HG03139 (cell line): Measurements from ENCODE around the gene TBXA2R.

Experiments used
- ATAC-seq: cut with Tn5 transposase; IDR thresholded peaks from one replicate; pipeline ENCODE4 v1.9.1; 2021; ENCODE audit not compliant: unreplicated experiment

TBXA2R gene

GRCh38 chr19:3607303-3608078 is 816 bp upstream of the TBXA2R start:
- no peak for ATAC-seq

DNA sequence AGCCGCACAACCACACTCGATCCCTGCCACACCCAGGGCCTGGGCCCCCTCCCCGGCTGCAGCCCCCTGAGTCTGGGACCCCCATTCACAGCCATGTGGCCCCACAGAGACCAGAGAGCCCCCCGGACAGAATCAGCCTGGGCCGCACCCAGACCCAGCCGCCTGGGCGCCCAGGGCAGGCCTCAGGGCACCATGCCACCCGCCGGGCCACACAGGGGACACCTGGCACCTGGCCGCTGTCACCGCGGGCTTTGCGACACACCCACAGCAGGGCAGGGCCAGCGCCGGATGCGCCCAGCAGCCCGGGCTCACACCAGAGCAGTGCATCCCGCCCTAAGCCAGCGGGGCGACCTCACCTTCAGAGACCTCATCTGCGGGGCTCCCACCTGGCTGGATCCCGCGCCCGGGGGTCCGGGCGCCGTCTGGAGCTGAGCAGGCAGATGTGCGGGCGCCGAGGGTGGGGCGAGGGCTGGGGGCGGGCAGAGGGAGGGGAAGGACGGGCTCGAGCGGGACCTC is 443 bp downstream of the TBXA2R start:
- ATAC-seq: no peak

DNA sequence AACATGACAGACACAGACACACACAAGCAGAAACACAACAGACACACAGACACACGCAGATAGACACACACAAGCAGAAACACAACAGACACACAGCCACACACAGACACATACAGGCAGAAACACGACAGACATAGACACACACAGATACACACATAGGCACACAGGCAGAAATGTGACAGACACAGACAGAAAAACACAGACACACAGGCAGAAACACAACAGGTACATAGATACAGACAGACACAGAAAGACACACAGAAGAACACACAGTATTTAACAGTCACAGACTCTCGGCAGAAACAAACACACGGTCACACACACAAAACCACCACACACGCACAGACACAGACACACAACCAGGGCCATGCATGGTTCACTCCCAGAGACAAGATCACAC is 905 bp downstream of the TBXA2R start:
- no peak for ATAC-seq

GRCh38 chr19:3605361-3605760 is 1.3 kb downstream of the TBXA2R start:
- ATAC-seq: no peak

DNA sequence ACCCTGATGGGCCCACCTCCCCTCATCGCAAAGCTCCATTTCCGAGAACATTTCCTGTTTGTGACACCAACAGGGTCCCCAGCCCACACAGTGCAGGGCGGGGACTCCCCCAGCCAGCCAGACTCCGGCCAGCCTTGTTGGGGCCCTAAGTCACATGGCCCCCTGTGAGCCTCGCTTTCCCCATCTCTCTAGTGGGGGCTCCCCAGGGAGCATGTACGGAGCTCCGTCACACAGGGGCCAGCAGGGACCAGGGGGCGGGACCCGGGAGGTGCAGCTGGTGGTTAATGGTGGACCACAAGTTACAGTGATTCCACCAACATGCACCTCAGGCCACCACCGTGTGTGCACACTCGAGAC is 1.7 kb downstream of the TBXA2R start:
- no peak for ATAC-seq

- ATAC-seq: no peak
Observed at GRCh38 chr19:3604227-3604986, 2.3 kb downstream of the TBXA2R start.

DNA sequence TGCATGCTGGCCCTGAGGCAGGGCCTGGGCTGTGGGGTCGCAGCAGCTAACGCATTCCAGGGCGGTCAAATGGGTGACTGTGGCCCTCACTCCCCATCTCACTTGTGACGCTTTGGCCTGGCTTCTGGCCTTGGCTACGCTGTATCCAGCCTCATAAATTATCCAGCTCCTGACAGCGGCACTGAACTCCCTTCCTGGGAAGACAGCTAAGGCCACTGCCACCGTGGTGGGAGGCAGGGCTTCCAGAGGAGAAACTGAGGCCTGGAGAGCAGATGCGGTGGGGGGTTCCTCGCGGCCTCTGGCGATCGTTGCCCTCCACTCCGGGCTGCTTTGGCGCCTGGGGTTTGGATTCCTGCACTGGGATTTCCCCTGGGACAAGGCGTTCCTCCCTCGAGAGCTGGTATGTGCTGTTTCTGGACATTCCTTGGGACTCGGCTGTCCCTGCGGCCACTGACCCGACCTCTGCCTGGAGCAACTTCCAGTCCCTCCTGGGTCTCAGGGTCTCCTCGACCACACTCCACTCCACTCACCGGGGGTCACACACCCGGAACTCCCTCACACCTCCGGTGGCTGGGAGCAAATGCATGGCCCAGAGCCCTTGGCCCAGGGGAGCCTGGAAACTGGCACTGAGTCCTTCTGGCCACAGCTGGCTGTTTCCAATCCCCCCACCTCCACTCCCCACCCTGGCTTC is 3.4 kb downstream of the TBXA2R start:
- ATAC-seq: no peak

- no peak for ATAC-seq
Observed at GRCh38 chr19:3601021-3601420, 5.7 kb downstream of the TBXA2R start.

DNA sequence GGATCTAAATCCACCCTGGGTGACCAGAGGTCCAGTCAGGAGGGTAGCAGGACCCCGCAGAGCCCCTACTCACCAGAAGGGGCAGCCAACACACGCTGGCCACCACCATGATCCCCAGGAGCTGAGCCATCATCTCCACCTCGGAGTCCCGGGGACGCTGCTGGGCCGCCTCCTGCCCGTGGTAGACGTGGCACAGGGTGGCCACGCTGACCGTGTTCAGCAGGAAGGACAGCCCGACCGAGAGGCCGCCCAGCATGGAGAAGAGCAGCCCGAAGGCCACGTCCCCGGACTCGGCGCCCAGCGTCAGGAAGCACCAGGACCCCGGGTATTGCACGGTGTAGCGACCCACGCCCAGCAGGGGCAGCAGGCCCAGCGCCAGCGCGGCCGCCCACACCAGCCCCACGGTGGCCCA is 6.9 kb downstream of the TBXA2R start:
- no peak for ATAC-seq

DNA sequence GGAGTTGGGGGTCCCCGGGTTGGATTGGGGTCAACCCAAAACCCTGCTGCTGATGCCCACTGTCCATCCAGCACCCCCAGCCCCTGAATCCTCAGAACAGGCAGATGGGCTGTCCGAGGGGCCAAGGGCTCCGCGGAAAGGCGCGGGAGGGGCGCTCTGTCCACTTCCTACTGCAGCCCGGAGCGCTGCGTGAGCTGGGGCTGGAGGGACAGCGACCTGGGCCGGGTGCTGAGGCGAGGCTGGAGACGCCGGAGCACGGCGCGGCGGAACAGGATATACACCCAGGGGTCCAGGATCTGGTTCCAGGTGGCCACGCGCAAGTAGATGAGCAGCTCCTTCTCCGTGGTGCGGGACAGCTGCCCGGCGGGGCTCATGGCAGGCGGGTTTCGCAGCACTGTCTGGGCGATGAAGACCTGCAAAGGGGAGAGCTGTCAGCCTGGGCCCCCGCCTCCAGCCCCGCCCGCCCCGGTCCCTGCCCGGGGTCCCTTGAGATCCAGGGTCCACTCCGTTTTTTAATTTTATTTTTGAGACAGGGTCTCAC is 11.1 kb downstream of the TBXA2R start:
- ATAC-seq: no peak

DNA sequence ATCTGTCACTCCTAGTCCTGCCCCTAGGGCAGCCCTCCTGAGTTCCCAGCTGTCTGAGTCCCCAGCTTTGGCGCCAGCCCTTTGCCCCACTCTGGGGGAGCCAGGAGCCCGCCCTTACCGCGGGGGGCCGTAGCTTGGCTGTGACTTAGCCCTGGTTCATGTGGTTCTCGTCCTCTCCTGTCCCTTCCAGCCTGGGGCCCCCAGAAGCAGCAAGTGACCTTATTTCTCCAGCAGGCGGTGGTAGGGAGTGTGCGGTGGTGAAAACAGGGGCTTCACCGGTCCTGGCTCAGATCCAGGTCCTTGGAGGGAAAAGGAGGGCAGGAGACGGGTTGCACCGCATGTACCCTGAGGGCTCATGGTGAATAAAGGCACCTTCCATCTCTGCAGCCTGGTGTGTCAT is 13.5 kb downstream of the TBXA2R start:
- ATAC-seq: no peak

- ATAC-seq: no peak
Observed at GRCh38 chr19:3591876-3592613, 14.6 kb downstream of the TBXA2R start.

DNA sequence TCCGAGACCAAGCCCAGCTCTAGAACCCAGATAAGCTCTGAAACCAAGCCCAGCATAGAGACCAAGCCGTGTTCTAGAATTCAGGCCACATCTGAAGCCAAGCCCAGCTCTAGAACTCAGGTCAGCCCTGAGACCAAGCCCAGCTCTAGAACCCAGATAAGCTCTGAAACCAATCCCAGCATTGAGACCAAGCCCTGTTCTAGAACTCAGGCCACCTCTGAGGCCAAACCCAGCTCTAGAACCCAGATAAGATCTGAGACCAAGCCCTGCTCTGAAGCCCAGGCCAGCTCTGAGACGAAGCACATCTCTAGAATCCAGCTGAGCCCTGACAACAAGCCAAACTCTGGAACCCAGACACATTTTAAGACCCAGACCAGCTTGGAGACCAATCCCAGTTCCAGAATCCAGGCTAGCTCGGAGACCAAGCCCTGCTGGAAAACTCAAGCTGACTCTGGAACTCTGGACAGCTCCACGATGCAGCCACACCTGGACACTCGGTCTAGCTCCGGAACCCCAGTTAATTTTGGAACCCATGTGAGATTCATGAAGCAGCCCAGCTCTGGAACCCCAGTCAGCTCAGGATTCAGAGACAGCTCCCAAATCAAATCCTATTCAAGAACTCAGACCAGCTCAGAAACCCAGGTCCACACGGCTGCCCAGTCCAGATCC is 15.6 kb downstream of the TBXA2R start:
- ATAC-seq: no peak

DNA sequence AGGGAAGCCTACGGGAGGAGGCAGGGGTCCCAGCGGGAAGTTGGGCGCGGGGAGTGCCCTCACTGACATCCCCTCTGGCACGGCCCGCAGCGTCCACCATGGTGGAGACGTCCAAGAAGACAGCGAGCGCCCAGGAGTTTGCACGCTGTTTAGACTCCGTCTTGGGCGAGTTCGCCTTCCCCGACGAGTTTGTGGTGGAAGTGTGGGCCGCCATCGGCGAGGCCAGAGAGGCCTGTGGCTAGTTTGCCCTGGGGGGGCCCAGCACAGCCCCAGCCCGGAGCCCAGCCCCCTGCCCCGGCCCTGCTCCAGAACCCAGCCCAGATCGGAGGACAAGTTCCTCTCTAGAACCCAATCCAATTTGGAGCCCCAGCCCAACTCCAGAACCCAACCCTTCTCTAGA is 16.7 kb downstream of the TBXA2R start:
- no peak for ATAC-seq

DNA sequence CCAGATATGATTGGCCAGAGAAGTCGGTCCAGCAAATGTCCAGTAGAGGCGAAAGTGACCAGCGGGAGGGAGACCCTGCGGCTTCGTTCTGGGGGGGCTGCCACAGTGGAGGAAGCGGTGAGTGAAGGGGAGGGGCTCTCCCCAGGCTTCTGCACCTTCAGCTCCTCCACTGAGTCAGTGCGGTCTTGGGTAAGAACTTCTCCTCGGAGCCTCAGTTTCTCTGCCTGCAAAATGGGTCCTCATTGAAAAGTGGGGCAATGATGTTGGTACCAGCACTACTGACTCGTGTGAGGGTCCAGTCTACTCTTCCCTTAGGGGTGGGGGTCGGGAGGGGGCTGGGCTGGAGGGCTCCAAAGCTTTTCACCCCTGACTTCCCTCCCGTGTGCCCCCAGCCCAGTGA is 17.2 kb downstream of the TBXA2R start:
- no peak for ATAC-seq

DNA sequence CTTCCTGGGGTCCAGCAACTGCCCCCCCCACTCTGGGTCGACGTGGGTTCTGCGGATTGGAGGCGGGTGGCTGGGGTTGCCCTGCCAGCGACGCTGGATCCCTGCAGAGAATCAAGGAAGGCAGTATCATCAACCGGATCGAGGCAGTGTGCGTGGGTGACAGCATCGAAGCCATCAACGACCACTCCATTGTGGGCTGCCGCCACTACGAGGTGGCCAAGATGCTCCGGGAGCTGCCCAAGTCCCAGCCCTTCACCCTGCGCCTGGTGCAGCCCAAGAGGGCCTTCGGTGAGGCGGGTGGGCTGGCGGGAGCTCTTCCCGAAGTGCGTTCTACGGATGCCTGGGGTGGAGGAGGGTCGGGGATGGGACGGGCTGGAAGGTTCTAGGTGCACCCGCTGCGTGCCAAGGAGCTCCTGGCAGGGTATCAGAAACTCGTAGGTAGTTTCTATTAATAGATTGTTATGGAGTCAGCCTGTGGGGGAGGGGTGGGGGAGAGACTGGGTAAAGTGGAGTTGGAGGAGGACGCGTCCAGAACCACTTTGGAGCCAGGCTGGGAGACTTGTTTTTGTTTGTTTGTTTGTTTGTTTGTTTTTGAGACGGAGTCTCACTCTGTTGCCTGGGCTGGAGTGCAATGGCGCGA is 19.8 kb downstream of the TBXA2R start:
- no peak for ATAC-seq

DNA sequence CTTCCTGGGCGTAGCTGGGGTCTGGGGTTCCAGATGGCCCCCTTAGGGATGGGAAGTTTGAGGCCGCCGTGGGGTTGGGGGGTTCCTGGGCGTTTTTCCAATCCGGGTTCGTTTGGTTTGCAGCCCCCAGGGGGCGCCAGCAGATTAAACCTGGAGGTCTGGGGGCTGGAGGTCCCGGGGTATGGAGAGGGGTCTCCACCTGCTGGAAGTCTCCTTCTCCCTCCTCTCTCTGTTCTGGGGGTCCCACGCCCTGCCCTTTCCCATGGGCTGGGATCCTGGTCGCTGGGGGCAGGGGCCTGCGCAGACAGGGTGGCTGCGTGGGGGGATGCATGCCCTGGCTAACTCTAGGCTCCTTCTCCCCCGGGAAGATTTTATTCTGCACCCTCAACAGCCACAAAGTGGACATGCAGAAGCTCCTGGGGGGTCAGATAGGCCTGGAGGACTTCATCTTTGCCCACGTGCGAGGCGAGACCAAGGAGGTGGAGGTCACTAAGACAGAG is 20.5 kb downstream of the TBXA2R start:
- ATAC-seq: no peak

- no peak for ATAC-seq
Observed at GRCh38 chr19:3585301-3586126, 21.2 kb downstream of the TBXA2R start, which contains the start of gene GIPC3. Gene GIPC3, plus strand, starts transcription at chr19:3585478. Its CDS starts 120 bp downstream, at chr19:3585598.
